Osteocyte (in vitro differentiated cells): Measurements from ENCODE around the gene RFC3. TPM values are rescaled to one million over a fixed set of nuclear protein-coding genes. Genes with fewer than 3 reads are reported as not detected.

Source experiments
- DNase-seq: peaks from one replicate; pipeline ENCODE4 v3.0.0; 2021; ENCODE audit warnings: mixed read lengths; ENCODE audit not compliant: unreplicated experiment; ENCODE audit errors: extremely low spot score
- H3K27ac Mint-ChIP-seq: one replicate; pipeline ENCODE4 v1.8.0; 2021; ENCODE audit warnings: mild to moderate bottlenecking, mixed read lengths; ENCODE audit not compliant: unreplicated experiment
- H3K27me3 Mint-ChIP-seq: one replicate; pipeline ENCODE4 v1.8.0; 2021; ENCODE audit warnings: mixed read lengths; ENCODE audit not compliant: unreplicated experiment
- H3K36me3 Mint-ChIP-seq: one replicate; pipeline ENCODE4 v1.8.0; 2021; ENCODE audit warnings: mixed read lengths; ENCODE audit not compliant: unreplicated experiment
- H3K4me1 Mint-ChIP-seq: one replicate; pipeline ENCODE4 v1.8.0; 2021; ENCODE audit warnings: mixed read lengths; ENCODE audit not compliant: unreplicated experiment
- H3K4me3 Mint-ChIP-seq: one replicate; pipeline ENCODE4 v1.8.0; 2021; ENCODE audit warnings: mild to moderate bottlenecking, moderate library complexity, mixed read lengths; ENCODE audit not compliant: unreplicated experiment
- H3K9me3 Mint-ChIP-seq: one replicate; pipeline ENCODE4 v1.8.0; 2021; ENCODE audit warnings: mixed read lengths; ENCODE audit not compliant: unreplicated experiment
- total RNA-seq: library from RNA; stranded (reverse); gene quantifications from 2 replicates; pipeline ENCODE4 v1.2.1, GENCODE V29; 2021
- TF ChIP-seq, protein P1 (sequence below): fragments of 200-600 bp; sonication (generic); IDR thresholded peaks from 2 replicates; pipeline ENCODE4 v1.5.0; 2021; ENCODE audit warnings: antibody characterized with exemption, mild to moderate bottlenecking, moderate library complexity

RFC3 gene
- total RNA-seq, 1 donor from 2014 or later, result 7.1 TPM

DNA sequence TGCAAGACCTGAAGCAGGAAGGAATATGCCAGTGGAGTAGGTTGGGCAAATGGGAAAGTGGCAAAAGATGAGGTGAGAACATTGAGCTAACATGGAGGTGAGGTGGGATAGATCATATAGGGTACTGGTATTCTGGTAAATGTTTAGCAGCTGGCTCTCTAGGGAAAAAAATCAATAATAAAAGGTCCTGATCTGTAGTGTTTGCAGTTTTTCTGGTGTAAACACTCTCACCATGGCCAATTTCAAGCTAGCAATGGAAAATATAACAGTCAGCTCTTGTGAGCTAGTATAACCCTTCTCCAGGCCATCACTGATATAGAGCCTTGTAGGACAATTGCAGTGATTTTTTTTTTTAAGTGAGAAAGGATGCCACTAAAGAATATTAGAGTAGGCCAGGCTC, 31.3 kb downstream of the RFC3 start:
- no peak overlapping the region for H3K27ac Mint-ChIP-seq
- H3K9me3 Mint-ChIP-seq, result no peaks in the 10 kb centered on the region
- H3K4me3 Mint-ChIP-seq, result no peak overlapping the region
- H3K27me3 Mint-ChIP-seq, result no peaks in the 10 kb centered on the region
- TF ChIP-seq, protein P1, sequence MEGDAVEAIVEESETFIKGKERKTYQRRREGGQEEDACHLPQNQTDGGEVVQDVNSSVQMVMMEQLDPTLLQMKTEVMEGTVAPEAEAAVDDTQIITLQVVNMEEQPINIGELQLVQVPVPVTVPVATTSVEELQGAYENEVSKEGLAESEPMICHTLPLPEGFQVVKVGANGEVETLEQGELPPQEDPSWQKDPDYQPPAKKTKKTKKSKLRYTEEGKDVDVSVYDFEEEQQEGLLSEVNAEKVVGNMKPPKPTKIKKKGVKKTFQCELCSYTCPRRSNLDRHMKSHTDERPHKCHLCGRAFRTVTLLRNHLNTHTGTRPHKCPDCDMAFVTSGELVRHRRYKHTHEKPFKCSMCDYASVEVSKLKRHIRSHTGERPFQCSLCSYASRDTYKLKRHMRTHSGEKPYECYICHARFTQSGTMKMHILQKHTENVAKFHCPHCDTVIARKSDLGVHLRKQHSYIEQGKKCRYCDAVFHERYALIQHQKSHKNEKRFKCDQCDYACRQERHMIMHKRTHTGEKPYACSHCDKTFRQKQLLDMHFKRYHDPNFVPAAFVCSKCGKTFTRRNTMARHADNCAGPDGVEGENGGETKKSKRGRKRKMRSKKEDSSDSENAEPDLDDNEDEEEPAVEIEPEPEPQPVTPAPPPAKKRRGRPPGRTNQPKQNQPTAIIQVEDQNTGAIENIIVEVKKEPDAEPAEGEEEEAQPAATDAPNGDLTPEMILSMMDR, result no peak
- no peaks in the 10 kb centered on the region for H3K4me1 Mint-ChIP-seq
- no peaks in the 10 kb centered on the region for H3K36me3 Mint-ChIP-seq
- no peak for DNase-seq

DNA sequence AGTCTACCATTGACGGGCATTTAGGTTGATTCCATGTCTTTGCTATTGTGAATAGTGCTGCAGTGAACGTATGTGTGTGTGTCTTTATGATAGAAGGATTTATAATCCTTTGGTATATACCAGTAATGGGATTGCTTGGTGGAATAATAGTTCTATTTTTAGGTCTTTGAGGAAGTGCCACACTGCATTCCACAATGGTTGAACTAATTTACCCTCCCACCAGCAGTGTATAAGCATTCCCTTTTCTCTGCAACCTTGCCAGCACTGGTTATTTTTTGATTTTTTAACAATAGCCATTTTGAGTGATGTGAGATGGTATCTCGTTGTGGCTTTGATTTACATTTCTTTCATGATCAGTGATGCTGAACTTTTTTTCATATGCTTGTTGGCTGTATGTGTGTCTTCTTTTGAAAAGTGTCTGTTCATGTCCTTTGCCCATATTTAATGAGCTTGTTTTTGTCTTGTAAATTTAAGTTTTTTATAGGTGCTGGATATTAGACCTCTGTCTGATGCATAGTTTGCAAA, 37.5 kb downstream of the RFC3 start:
- no peak overlapping the region for H3K4me3 Mint-ChIP-seq
- no peak overlapping the region for H3K27ac Mint-ChIP-seq
- peaks cover 4% of the 10 kb centered on the region for H3K36me3 Mint-ChIP-seq
- DNase-seq, result no peak
- H3K4me1 Mint-ChIP-seq, result no peaks in the 10 kb centered on the region
- H3K27me3 Mint-ChIP-seq, result no peaks in the 10 kb centered on the region
- TF ChIP-seq, protein P1, result no peak
- peaks cover 10% of the 10 kb centered on the region for H3K9me3 Mint-ChIP-seq

DNA sequence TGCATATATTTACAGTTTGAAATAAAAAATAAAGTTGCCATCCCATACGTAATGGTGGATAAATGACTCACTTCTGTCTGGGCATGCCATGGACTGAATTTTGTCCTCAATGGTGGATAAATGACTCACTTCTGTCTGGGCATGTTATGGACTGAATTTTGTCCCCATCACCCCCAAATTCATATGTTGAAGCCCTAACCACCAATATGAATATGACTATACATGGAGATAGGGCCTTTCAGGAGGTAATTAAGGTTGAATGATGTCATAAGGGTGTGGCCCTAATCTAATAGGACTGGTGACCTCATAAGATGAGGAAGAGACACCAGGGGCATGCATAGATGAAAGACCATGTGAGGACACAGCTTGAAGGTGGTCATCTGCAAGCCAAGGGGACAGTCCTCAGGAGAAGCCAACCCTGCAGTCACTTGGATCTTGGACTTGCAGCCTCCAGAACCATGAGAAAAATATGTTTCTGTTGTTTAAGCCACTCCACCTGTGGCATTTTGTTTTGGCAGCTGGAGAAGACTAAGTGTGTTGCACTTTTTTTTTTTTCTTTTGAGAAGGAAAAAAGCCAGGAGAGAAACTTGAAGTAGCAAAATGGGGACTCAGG, 41.8 kb downstream of the RFC3 start:
- no peak for DNase-seq
- no peaks in the 10 kb centered on the region for H3K27me3 Mint-ChIP-seq
- TF ChIP-seq, protein P1, result no peak
- no peak overlapping the region for H3K27ac Mint-ChIP-seq
- H3K4me1 Mint-ChIP-seq, result no peaks in the 10 kb centered on the region
- H3K9me3 Mint-ChIP-seq, result peaks cover 10% of the 10 kb centered on the region
- H3K36me3 Mint-ChIP-seq, result peaks cover 4% of the 10 kb centered on the region
- no peak overlapping the region for H3K4me3 Mint-ChIP-seq

DNA sequence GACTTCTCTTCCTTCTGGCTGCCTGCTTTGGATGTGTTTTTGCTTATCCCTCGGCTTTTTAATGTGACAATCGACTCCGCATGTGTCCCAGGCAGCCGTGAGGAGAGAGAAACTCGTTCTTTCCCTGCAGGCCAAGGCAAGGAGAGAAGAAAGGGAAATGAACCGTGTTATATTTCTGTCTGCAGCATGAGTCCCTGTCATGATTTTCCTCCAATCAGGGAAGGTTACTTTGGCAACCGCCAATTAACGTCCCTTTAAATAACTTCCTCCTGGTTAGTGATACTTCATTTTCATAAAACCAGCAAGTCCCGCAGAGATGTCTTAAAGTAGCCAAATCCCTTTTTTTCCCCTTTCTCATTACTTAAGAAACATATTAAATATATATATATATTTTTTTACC, 42.6 kb downstream of the RFC3 start:
- Mint-ChIP-seq H3K9me3 (peaks cover 6% of the 10 kb centered on the region), H3K27ac (no peak overlapping the region), H3K4me1 (no peaks in the 10 kb centered on the region), H3K4me3 (no peak overlapping the region), H3K27me3 (no peaks in the 10 kb centered on the region), H3K36me3 (peaks cover 4% of the 10 kb centered on the region)
- TF ChIP-seq, protein P1, result no peak
- no peak for DNase-seq

DNA sequence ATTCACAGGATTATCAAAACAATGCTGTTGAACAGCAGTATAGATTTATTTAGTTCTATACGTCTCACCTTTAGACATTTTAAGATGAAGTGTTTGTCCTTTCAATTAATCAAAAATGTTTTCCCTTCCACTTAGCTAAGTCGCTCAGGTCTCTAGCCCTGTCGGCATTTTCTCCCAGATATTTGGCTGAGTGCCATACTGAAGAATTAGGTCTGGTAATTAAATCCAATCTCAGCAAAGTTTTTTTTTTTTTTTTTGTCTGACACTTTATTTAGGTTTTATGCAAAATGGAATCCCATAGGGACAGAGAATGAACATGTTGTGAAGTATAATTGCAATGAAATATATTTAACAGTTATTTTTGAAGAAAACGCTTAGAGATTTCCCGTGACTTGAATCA, 44.1 kb downstream of the RFC3 start:
- Mint-ChIP-seq H3K36me3 (no peaks in the 10 kb centered on the region), H3K9me3 (no peaks in the 10 kb centered on the region), H3K27me3 (no peaks in the 10 kb centered on the region), H3K4me1 (no peaks in the 10 kb centered on the region), H3K27ac (no peak overlapping the region), H3K4me3 (no peak overlapping the region)
- TF ChIP-seq, protein P1, result no peak
- DNase-seq, result no peak
